GM19023 (cell line): ENCODE measurements around the gene NFE2.

Experiments used
- ATAC-seq: cut with Tn5 transposase; IDR thresholded peaks from one replicate; pipeline ENCODE4 v1.9.1; 2021; ENCODE audit warnings: mild to moderate bottlenecking, moderate library complexity; ENCODE audit not compliant: unreplicated experiment

NFE2 gene

DNA sequence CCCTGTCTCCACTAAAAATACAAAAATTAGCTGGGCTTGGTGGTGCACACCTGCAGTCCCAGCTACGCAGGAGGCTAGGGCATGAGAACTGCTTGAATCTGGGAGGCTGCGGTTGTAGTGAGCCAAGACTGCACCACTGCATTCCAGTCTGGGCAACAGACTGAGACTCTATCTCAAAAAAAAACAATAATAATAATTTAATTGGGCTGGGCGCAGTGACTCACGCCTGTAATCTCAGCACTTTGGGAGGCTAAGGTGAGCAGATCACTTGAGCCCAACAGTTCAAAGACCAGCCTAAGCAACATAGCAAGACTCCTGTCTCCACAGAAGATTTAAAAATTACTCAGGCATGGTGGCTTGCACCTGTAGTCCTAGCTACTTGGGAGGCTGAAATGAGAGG lies 47.6 kb downstream of the NFE2 start:
- ATAC-seq, result no peak

GRCh38 chr12:54251667-54252284 lies 49.0 kb downstream of the NFE2 start:
- ATAC-seq, result no peak

DNA sequence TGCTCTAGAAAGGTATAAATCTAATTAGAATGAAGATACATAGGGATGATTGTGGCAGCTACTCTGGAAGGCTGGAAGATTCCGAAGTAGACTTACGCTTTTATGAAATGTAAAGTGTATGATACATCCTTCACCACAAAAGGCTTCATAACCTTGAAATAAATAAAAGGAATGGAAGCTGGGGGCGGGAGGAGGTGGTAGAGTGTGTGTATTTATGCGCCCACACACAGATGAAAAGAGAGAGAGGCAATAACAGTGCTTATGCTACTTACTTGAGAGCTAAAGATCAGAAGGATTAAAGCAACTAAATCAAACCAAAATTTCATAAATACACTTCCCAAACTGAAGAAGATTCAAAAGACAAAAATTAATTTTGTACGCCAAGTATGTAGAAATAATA lies 51.3 kb downstream of the NFE2 start:
- no peak for ATAC-seq

GRCh38 chr12:54246011-54246641 lies 54.7 kb downstream of the NFE2 start:
- no peak for ATAC-seq
